ENCODE measurements around the gene CFAP298. TPM values are rescaled to one million over a fixed set of nuclear protein-coding genes. Genes with fewer than 3 reads are reported as not detected.

The CFAP298 gene
- total and polyA plus RNA-seq, 2 of the 13 experiments (the other 11 are each of a cell fraction or from before 2014, with no cell fraction given), result 21.2 to 62.2 TPM

DNA sequence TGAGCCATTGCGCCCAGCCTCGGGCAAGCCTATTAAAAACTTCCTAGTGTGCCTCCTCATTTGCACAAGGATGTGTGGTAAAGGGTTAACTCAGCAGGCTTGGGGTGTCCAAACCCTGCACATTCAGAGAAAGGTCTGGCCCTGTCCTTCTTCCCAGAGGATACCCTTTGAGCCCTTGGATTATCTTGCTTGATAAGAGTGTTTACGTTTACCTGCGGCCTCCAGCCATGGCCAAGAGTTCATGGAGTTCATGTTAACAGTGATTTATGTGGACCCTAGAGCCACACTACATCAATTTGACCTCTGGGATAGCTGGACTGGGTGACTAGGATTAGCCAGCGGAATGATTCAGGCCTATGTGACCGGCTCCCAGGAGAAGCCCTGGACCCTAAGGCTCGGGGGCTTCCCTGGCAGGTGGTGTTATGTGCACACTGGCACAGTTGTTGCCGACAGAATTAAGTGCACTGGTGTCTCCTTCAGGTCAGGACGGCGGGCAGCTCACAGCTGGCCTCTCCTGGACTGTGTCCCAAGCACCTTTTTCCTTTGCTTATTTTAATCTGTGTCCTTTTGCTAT, 19.2 kb downstream of the CFAP298 start (continued):
- TF ChIP-seq, protein P1, sequence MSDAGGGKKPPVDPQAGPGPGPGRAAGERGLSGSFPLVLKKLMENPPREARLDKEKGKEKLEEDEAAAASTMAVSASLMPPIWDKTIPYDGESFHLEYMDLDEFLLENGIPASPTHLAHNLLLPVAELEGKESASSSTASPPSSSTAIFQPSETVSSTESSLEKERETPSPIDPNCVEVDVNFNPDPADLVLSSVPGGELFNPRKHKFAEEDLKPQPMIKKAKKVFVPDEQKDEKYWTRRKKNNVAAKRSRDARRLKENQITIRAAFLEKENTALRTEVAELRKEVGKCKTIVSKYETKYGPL (CRISPR knock-in tag; IDR thresholded peaks at IDR 0.05), result no peak
- TF ChIP-seq TEAD3 (CRISPR knock-in tag; optimal IDR thresholded peaks at IDR 0.05; ENCODE audit: borderline replicate concordance) (peak; percentile 90), AHR (CRISPR knock-in tag; IDR thresholded peaks at IDR 0.05) (no peak), REXO4 (CRISPR knock-in tag; IDR thresholded peaks at IDR 0.05; ENCODE audit: borderline replicate concordance) (no peak), ZNF33B (CRISPR knock-in tag; IDR thresholded peaks at IDR 0.05) (0 out of 2 replicates have a peak, but pooled peaks have one; percentile 47), JARID2 (CRISPR knock-in tag; IDR thresholded peaks at IDR 0.05; ENCODE audit: insufficient replicate concordance) (no peak), TCF7L2 (IDR thresholded peaks at IDR 0.05; ENCODE audit: low read depth, low read length) (no peak), ZNF205 (CRISPR knock-in tag; IDR thresholded peaks at IDR 0.05) (peak; percentile 57; the same call in 1 of the 2 replicates), ZNF160 (CRISPR knock-in tag; IDR thresholded peaks at IDR 0.05) (peak; percentile 54; the same call in 1 of the 2 replicates), SAFB2 (CRISPR knock-in tag; IDR thresholded peaks at IDR 0.05; ENCODE audit: borderline replicate concordance, low read depth) (no peak; the same call in 1 of the 2 replicates)
- TF ChIP-seq, protein P2, sequence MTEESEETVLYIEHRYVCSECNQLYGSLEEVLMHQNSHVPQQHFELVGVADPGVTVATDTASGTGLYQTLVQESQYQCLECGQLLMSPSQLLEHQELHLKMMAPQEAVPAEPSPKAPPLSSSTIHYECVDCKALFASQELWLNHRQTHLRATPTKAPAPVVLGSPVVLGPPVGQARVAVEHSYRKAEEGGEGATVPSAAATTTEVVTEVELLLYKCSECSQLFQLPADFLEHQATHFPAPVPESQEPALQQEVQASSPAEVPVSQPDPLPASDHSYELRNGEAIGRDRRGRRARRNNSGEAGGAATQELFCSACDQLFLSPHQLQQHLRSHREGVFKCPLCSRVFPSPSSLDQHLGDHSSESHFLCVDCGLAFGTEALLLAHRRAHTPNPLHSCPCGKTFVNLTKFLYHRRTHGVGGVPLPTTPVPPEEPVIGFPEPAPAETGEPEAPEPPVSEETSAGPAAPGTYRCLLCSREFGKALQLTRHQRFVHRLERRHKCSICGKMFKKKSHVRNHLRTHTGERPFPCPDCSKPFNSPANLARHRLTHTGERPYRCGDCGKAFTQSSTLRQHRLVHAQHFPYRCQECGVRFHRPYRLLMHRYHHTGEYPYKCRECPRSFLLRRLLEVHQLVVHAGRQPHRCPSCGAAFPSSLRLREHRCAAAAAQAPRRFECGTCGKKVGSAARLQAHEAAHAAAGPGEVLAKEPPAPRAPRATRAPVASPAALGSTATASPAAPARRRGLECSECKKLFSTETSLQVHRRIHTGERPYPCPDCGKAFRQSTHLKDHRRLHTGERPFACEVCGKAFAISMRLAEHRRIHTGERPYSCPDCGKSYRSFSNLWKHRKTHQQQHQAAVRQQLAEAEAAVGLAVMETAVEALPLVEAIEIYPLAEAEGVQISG (CRISPR knock-in tag; IDR thresholded peaks at IDR 0.05), result peak; percentile 76
- TF ChIP-seq, protein P3, sequence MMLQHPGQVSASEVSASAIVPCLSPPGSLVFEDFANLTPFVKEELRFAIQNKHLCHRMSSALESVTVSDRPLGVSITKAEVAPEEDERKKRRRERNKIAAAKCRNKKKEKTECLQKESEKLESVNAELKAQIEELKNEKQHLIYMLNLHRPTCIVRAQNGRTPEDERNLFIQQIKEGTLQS (CRISPR knock-in tag; IDR thresholded peaks at IDR 0.05), result 0 out of 2 replicates have a peak, but pooled peaks have one; percentile 23
- TF ChIP-seq, protein P4, sequence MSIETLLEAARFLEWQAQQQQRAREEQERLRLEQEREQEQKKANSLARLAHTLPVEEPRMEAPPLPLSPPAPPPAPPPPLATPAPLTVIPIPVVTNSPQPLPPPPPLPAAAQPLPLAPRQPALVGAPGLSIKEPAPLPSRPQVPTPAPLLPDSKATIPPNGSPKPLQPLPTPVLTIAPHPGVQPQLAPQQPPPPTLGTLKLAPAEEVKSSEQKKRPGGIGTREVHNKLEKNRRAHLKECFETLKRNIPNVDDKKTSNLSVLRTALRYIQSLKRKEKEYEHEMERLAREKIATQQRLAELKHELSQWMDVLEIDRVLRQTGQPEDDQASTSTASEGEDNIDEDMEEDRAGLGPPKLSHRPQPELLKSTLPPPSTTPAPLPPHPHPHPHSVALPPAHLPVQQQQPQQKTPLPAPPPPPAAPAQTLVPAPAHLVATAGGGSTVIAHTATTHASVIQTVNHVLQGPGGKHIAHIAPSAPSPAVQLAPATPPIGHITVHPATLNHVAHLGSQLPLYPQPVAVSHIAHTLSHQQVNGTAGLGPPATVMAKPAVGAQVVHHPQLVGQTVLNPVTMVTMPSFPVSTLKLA (IDR thresholded peaks at IDR 0.05), result no peak
- TF ChIP-seq, protein P5, sequence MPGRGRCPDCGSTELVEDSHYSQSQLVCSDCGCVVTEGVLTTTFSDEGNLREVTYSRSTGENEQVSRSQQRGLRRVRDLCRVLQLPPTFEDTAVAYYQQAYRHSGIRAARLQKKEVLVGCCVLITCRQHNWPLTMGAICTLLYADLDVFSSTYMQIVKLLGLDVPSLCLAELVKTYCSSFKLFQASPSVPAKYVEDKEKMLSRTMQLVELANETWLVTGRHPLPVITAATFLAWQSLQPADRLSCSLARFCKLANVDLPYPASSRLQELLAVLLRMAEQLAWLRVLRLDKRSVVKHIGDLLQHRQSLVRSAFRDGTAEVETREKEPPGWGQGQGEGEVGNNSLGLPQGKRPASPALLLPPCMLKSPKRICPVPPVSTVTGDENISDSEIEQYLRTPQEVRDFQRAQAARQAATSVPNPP (CRISPR knock-in tag; IDR thresholded peaks at IDR 0.05), result peak; percentile 59; the same call in 1 of the 2 replicates
- TF ChIP-seq, protein P6, sequence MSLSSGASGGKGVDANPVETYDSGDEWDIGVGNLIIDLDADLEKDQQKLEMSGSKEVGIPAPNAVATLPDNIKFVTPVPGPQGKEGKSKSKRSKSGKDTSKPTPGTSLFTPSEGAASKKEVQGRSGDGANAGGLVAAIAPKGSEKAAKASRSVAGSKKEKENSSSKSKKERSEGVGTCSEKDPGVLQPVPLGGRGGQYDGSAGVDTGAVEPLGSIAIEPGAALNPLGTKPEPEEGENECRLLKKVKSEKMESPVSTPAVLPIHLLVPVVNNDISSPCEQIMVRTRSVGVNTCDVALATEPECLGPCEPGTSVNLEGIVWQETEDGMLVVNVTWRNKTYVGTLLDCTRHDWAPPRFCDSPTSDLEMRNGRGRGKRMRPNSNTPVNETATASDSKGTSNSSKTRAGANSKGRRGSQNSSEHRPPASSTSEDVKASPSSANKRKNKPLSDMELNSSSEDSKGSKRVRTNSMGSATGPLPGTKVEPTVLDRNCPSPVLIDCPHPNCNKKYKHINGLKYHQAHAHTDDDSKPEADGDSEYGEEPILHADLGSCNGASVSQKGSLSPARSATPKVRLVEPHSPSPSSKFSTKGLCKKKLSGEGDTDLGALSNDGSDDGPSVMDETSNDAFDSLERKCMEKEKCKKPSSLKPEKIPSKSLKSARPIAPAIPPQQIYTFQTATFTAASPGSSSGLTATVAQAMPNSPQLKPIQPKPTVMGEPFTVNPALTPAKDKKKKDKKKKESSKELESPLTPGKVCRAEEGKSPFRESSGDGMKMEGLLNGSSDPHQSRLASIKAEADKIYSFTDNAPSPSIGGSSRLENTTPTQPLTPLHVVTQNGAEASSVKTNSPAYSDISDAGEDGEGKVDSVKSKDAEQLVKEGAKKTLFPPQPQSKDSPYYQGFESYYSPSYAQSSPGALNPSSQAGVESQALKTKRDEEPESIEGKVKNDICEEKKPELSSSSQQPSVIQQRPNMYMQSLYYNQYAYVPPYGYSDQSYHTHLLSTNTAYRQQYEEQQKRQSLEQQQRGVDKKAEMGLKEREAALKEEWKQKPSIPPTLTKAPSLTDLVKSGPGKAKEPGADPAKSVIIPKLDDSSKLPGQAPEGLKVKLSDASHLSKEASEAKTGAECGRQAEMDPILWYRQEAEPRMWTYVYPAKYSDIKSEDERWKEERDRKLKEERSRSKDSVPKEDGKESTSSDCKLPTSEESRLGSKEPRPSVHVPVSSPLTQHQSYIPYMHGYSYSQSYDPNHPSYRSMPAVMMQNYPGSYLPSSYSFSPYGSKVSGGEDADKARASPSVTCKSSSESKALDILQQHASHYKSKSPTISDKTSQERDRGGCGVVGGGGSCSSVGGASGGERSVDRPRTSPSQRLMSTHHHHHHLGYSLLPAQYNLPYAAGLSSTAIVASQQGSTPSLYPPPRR (CRISPR knock-in tag; IDR thresholded peaks at IDR 0.05; ENCODE audit: borderline replicate concordance), result peak; percentile 99
- TF ChIP-seq, protein P7, sequence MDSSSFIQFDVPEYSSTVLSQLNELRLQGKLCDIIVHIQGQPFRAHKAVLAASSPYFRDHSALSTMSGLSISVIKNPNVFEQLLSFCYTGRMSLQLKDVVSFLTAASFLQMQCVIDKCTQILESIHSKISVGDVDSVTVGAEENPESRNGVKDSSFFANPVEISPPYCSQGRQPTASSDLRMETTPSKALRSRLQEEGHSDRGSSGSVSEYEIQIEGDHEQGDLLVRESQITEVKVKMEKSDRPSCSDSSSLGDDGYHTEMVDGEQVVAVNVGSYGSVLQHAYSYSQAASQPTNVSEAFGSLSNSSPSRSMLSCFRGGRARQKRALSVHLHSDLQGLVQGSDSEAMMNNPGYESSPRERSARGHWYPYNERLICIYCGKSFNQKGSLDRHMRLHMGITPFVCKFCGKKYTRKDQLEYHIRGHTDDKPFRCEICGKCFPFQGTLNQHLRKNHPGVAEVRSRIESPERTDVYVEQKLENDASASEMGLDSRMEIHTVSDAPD (CRISPR knock-in tag; IDR thresholded peaks at IDR 0.05), result peak; percentile 93

All from HepG2 (cell line).